Left ventricle myocardium inferior (tissue), 1 donor: Measurements from ENCODE around the gene NR3C1. TPM values are rescaled to one million over a fixed set of nuclear protein-coding genes. Genes with fewer than 3 reads are reported as not detected.

Source experiments
- DNase-seq: peaks from one replicate; pipeline ENCODE4 v3.0.0-alpha.2; 2020
- H3K27ac ChIP-seq: fragments of 200-600 bp; replicated peaks from 2 replicates; pipeline ENCODE4 v1.8.0; 2021
- H3K27me3 ChIP-seq: fragments of 200-600 bp; 2 replicates; pipeline ENCODE4 v1.8.0; 2021; ENCODE audit warnings: low read depth
- H3K36me3 ChIP-seq: fragments of 200-600 bp; 2 replicates; pipeline ENCODE4 v1.8.0; 2021
- H3K4me1 ChIP-seq: fragments of 200-600 bp; 2 replicates; pipeline ENCODE4 v1.8.0; 2021
- H3K4me3 ChIP-seq: fragments of 200-600 bp; 2 replicates; pipeline ENCODE4 v1.8.0; 2021; ENCODE audit warnings: mild to moderate bottlenecking, moderate library complexity
- H3K9me3 ChIP-seq: fragments of 200-600 bp; replicated peaks from 2 replicates; pipeline ENCODE4 v1.8.0; 2021
- intact Hi-C: fragments of 100-400 bp; cut with micrococcal nuclease; formaldehyde crosslinking; loops from one replicate; pipeline ENCODE4 v1.11.0; 2022
- long read RNA-seq: library from polyadenylated mRNA; unstranded; transcript quantifications from one replicate; pipeline ENCODE4 v2.0.0, GENCODE V29; 2021
- total RNA-seq: library from RNA; stranded (reverse); fragmentation: NEBNext Ultra II Directional; extraction: Animal tissue kit (Norgen Biotek cat#: 25700); gene quantifications from one replicate; pipeline ENCODE4 v1.2.1, GENCODE V29; 2021
- TF ChIP-seq, protein P1 (sequence below): fragments of 200-600 bp; IDR thresholded peaks from 2 replicates; pipeline ENCODE4 v1.8.0; 2021; ENCODE audit warnings: antibody characterized with exemption, mild to moderate bottlenecking, borderline replicate concordance
- donor health status: DM: no; HTN: yes; CAD: no; lungs with severe emphysema.

NR3C1 gene
- total RNA-seq: 44.9 TPM
- long read RNA-seq, full-length matches to known transcripts: 105 of 134 reads
- long read RNA-seq, partial matches to known transcripts: 17 of 134 reads
- long read RNA-seq, other reads (novel, unspliced or antisense): 12 of 134 reads

DNA sequence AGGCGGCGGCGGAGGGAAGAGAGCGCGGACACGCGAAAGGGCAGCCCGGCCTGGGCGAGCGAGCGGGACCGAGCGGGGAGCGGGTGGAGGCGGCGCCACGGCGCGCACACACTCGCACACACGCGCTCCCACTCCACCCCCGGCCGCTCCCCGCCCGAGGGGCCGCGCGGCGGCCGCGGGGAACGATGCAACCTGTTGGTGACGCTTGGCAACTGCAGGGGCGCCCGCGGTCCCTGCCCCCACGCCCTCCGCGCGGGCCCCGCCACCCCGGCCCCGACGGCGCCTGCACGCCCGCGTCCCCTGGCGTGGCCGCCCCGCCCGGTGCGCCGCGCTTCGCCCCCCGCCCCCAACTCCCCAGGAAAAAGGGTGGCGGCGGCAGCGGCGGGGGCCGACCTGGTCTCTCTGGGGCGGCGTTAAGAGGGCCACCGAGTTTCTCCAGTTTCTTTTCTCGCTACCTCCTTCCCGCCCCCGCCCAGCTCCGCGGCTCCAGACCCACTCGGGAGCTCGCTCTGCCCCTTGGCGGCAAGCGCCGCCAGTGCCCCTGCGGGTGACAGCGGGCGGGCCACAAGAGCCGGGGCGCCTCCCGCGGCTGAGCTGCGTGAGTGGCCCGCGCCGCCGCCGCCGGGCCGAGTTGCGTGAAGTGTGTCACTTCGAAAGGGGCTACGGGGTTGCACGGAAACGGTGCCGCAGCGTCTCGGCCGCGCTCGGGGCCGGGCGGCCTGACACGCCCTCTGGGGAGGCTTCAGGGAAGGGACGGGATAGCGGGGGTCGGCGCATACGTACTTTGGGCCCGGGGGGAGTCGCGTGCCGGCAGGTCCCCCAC is at the start of gene NR3C1:
Gene NR3C1 (minus strand): TSS at position 94 of the 823 bp plus-strand sequence. CDS start 2,847 bp downstream, outside the sequence.
- intact Hi-C loops: no loop called here
- peaks cover 10% of the 10 kb centered on the region for H3K36me3 ChIP-seq
- H3K27me3 ChIP-seq: no peaks in the 10 kb centered on the region
- TF ChIP-seq, protein P1, sequence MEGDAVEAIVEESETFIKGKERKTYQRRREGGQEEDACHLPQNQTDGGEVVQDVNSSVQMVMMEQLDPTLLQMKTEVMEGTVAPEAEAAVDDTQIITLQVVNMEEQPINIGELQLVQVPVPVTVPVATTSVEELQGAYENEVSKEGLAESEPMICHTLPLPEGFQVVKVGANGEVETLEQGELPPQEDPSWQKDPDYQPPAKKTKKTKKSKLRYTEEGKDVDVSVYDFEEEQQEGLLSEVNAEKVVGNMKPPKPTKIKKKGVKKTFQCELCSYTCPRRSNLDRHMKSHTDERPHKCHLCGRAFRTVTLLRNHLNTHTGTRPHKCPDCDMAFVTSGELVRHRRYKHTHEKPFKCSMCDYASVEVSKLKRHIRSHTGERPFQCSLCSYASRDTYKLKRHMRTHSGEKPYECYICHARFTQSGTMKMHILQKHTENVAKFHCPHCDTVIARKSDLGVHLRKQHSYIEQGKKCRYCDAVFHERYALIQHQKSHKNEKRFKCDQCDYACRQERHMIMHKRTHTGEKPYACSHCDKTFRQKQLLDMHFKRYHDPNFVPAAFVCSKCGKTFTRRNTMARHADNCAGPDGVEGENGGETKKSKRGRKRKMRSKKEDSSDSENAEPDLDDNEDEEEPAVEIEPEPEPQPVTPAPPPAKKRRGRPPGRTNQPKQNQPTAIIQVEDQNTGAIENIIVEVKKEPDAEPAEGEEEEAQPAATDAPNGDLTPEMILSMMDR: peak; percentile 69
- peaks cover 62% of the 10 kb centered on the region for H3K4me1 ChIP-seq
- peak within 1 kb of the TSS; percentile 88 for H3K4me3 ChIP-seq
- no peaks in the 10 kb centered on the region for H3K9me3 ChIP-seq
- H3K27ac ChIP-seq: peak within 1 kb of the TSS; percentile 100
- peak; percentile 90 for DNase-seq

DNA sequence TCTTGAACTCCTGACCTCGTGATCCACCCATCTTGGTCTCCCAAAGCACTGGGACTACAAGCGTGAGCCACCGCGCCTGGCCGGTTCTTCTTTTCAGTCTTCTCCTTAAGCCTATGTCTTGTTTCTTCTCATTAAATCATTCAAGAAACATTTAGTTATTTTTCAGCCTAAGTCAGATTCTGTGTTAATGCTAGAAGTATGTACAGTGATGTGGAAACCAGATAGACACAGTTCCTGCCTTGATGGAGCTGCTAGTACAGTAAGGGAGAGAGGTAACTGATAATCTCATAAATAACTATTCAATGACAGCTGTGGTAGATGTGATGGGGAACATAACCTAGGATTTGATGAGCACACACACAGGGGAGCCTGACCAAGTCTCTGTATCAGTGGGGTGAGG is 46.3 kb upstream of the NR3C1 start:
- H3K36me3 ChIP-seq: no peaks in the 10 kb centered on the region
- H3K27me3 ChIP-seq: no peaks in the 10 kb centered on the region
- H3K27ac ChIP-seq: no peak overlapping the region
- TF ChIP-seq, protein P1: no peak
- DNase-seq: no peak
- peaks cover 6% of the 10 kb centered on the region for H3K4me1 ChIP-seq
- no peaks in the 10 kb centered on the region for H3K9me3 ChIP-seq
- intact Hi-C loops: no loop called here
- H3K4me3 ChIP-seq: no peak overlapping the region

DNA sequence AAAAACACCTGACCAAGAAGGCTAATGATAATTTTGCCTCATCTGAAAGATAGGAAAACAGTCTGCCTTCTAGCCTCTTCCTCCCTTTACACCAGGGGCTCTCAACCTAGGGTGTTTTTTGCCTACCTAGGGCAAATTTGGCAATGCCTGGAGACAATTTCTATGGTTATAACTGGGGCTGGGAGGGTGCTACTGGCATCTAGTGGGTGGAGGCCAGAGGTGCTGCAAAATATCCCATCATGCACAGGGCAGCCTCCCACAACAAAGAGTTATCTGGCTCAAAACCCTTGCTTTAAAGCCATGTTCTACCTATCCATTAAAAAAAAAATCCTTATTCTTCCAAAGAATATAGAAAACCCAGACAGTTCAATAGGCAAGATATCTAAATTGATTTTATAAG is 45.0 kb upstream of the NR3C1 start:
- Histone ChIP-seq H3K27me3 (no peaks in the 10 kb centered on the region), H3K4me1 (peaks cover 6% of the 10 kb centered on the region), H3K36me3 (no peaks in the 10 kb centered on the region), H3K4me3 (no peak overlapping the region), H3K27ac (no peak overlapping the region), H3K9me3 (no peaks in the 10 kb centered on the region)
- no peak for DNase-seq
- intact Hi-C loops: no loop called here
- TF ChIP-seq, protein P1: no peak

DNA sequence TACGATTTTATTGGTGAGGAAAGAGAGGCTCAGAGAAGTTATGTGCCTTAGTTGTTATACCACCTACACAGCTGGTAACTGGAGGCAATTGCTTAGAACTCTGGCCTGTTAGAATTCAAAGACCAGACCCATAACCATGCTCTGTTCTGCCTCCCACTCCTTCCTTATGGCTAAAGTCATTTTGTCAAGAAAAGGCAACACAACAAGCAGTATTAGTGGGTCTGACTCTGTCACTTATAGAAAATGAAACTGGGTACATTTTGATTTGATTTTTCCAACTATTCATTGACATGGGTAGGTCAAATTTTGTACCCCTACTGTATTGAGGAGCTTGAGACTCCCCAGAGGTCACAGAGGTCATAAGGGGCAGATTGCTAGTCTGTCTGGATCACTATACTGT is 44.5 kb upstream of the NR3C1 start:
- TF ChIP-seq, protein P1: no peak
- peaks cover 6% of the 10 kb centered on the region for H3K4me1 ChIP-seq
- no peak for DNase-seq

DNA sequence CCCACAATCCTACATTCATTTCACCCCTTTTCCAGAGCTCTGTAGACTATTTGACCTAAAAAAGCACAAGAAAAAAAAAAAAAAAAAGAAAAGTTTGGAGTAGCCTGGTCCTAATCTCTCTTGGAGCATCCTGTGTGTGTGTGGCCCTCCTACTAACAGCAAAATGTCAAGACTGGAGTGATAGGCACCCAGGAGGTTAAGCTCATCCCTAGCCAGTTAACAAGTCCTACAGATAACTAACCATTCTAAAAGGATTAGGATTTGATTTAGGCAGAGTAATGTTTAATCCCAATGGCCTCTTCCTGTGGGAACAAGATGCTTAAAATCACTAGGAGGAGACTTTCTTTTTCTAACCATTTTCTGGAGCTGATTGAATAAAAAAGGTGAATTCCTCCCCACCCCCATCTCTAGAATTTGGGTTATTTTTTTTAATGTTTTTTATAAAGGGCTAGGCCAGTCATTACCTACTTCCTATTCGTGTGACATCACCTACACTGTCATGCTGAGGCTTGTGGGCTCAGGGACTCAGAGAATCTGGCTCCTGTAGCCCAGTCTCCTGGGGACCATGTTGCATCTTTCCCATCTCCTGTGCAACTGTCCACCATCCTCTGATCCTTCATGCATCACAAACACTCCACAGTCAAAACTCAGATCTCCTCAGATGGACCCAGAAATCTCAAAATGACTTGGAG is 43.2 kb upstream of the NR3C1 start:
- Histone ChIP-seq H3K4me1 (peaks cover 6% of the 10 kb centered on the region), H3K4me3 (no peak overlapping the region), H3K27me3 (no peaks in the 10 kb centered on the region), H3K36me3 (no peaks in the 10 kb centered on the region), H3K9me3 (no peaks in the 10 kb centered on the region), H3K27ac (no peak overlapping the region)
- intact Hi-C loops: no loop called here
- no peak for DNase-seq
- TF ChIP-seq, protein P1: no peak

More for the DNA sequence above, 44.5 kb upstream of the NR3C1 start:
- Histone ChIP-seq H3K27ac (no peak overlapping the region), H3K9me3 (no peaks in the 10 kb centered on the region), H3K36me3 (no peaks in the 10 kb centered on the region), H3K27me3 (no peaks in the 10 kb centered on the region), H3K4me3 (no peak overlapping the region)
- intact Hi-C loops: no loop called here
